SK-N-SH (cell line): ENCODE data around the gene CRHBP. TPM values are rescaled to one million over a fixed set of nuclear protein-coding genes. Genes with fewer than 3 reads are reported as not detected.

Source experiments
- CTCF ChIA-PET: fragments of 300-600, 350-600 bp; formaldehyde crosslinking; extraction: SDS; loops from one replicate; lab custom pipeline; 2021; lab: Yijun Ruan, JAX
- POLR2A ChIA-PET: fragments of 350-600 bp; sonication (Branson Sonifier 250); formaldehyde crosslinking; extraction: SDS; loops from one replicate; lab custom pipeline; 2020; ENCODE audit warnings: antibody characterized with exemption, inconsistent platforms; lab: Yijun Ruan, JAX
- DNase-seq: peaks from one replicate; pipeline ENCODE4 v3.0.0; 2012
- H2AFZ ChIP-seq: fragments of 200-600 bp; sonication (generic); 2 replicates; pipeline ENCODE4 v1.8.1; 2016; ENCODE audit warnings: antibody characterized with exemption, mild to moderate bottlenecking, low read depth
- H3F3A ChIP-seq: fragments of 200-600 bp; sonication (generic); replicated peaks from 2 replicates; pipeline ENCODE3; 2016; ENCODE audit warnings: antibody characterized with exemption, mild to moderate bottlenecking; ENCODE audit not compliant: insufficient read depth
- H3K27ac ChIP-seq, 2 experiments: fragments of 200-500 bp in 1 of 2; fragments of 200-600 bp in 1 of 2; sonication (Bioruptor generic) in 1 of 2; sonication (generic), shearing (Covaris generic) in 1 of 2; 2 replicates each; pipeline versions ENCODE4 v1.5.1 to v1.6.1; 2014 to 2016; ENCODE audit warnings: low read depth in 2 of 2, inconsistent platforms in 1 of 2, low read length in 1 of 2, mild to moderate bottlenecking in 1 of 2, mixed read lengths in 1 of 2
- H3K27me3 ChIP-seq: fragments of 200-600 bp; sonication (generic), shearing (Covaris generic); 2 replicates; pipeline ENCODE4 v1.6.1; 2016; ENCODE audit warnings: mixed run types; ENCODE audit not compliant: insufficient read depth
- H3K36me3 ChIP-seq, 2 experiments: fragments of 200-500 bp in 1 of 2; fragments of 200-600 bp in 1 of 2; sonication (Bioruptor generic) in 1 of 2; sonication (generic) in 1 of 2; replicated peaks in 1 of 2; 2 replicates each; pipeline versions ENCODE3 to v1.5.1; 2014 to 2016; ENCODE audit warnings: low read length in 1 of 2, mild to moderate bottlenecking in 1 of 2; ENCODE audit not compliant: insufficient read depth in 2 of 2, control insufficient read depth in 1 of 2
- H3K4me1 ChIP-seq, 2 experiments: fragments of 200-500 bp in 1 of 2; fragments of 200-600 bp in 1 of 2; sonication (Bioruptor generic) in 1 of 2; sonication (generic), shearing (Covaris generic) in 1 of 2; 2 replicates each; pipeline versions ENCODE4 v1.5.1 to v1.6.1; 2014 to 2016; ENCODE audit warnings: low read depth in 1 of 2, low read length in 1 of 2, mixed run types in 1 of 2; ENCODE audit not compliant: insufficient read depth in 2 of 2, control insufficient read depth in 1 of 2
- H3K4me2 ChIP-seq: fragments of 200-600 bp; sonication (generic), shearing (Covaris generic); 2 replicates; pipeline ENCODE4 v1.6.1; 2017; ENCODE audit warnings: mixed run types
- H3K4me3 ChIP-seq, 2 experiments: fragments of 200-500 bp in 1 of 2; fragments of 200-600 bp in 1 of 2; sonication (Bioruptor generic) in 1 of 2; sonication (generic), shearing (Covaris generic) in 1 of 2; 2 replicates each; pipeline versions ENCODE4 v1.5.1 to v1.8.1; 2014 to 2016; ENCODE audit warnings: low read depth in 2 of 2, inconsistent platforms in 1 of 2, low read length in 1 of 2, mild to moderate bottlenecking in 1 of 2, mixed read lengths in 1 of 2, moderate library complexity in 1 of 2
- H3K79me2 ChIP-seq: fragments of 200-600 bp; sonication (generic); 2 replicates; pipeline ENCODE4 v1.8.1; 2017; ENCODE audit warnings: mild to moderate bottlenecking; ENCODE audit not compliant: insufficient read depth
- H3K9ac ChIP-seq: fragments of 200-600 bp; sonication (generic); 2 replicates; pipeline ENCODE4 v1.6.1; 2017; ENCODE audit warnings: mixed run types
- H3K9me2 ChIP-seq: fragments of 200-600 bp; sonication (generic); 2 replicates; pipeline ENCODE4 v1.6.1; 2017; ENCODE audit warnings: mixed run types
- H3K9me3 ChIP-seq: fragments of 200-600 bp; sonication (generic); 2 replicates; pipeline ENCODE4 v1.6.1; 2017; ENCODE audit warnings: mixed run types, mild to moderate bottlenecking, moderate library complexity
- H4K20me1 ChIP-seq: fragments of 200-600 bp; sonication (generic); 2 replicates; pipeline ENCODE4 v1.6.1; 2017; ENCODE audit warnings: mild to moderate bottlenecking, mixed run types; ENCODE audit not compliant: insufficient read depth
- ELF1 ChIP-seq: IDR thresholded peaks from 2 replicates; pipeline ENCODE4 v1.4.0; 2012
- EP300 ChIP-seq, 2 experiments: IDR thresholded peaks; 2 replicates each; pipeline versions ENCODE4 v1.4.0 to v1.6.1; 2012; ENCODE audit warnings: borderline replicate concordance in 1 of 2, low read depth in 1 of 2, low read length in 1 of 2
- FOSL2 ChIP-seq: IDR thresholded peaks from 2 replicates; pipeline ENCODE4 v1.4.0; 2012; ENCODE audit warnings: low read depth, mild to moderate bottlenecking, moderate library complexity, borderline replicate concordance
- FOXJ3 ChIP-seq: sonication (generic); formaldehyde crosslinking; IDR thresholded peaks from 2 replicates; pipeline ENCODE4 v1.5.1; 2020; ENCODE audit warnings: mild to moderate bottlenecking, missing genetic modification reagents
- FOXM1 ChIP-seq: IDR thresholded peaks from 2 replicates; pipeline ENCODE4 v1.4.0; 2012; ENCODE audit warnings: low read depth, mild to moderate bottlenecking
- GATA2 ChIP-seq: sonication (generic); formaldehyde crosslinking; IDR thresholded peaks from 2 replicates; pipeline ENCODE4 v1.5.0; 2020; ENCODE audit warnings: mild to moderate bottlenecking, missing genetic modification reagents
- MEF2A ChIP-seq: IDR thresholded peaks from 2 replicates; pipeline ENCODE4 v1.4.0; 2012; ENCODE audit warnings: low read depth, borderline replicate concordance
- NFIC ChIP-seq: IDR thresholded peaks from 2 replicates; pipeline ENCODE4 v1.4.0; 2012; ENCODE audit warnings: borderline replicate concordance
- POLR2AphosphoS5 ChIP-seq: IDR thresholded peaks from 2 replicates; pipeline ENCODE4 v1.6.1; 2012; ENCODE audit warnings: low read depth, low read length
- RAD21 ChIP-seq: IDR thresholded peaks from 2 replicates; pipeline ENCODE4 v1.6.1; 2012; ENCODE audit warnings: mild to moderate bottlenecking, low read length
- RCOR1 ChIP-seq: fragments of 150-350 bp; IDR thresholded peaks from 2 replicates; pipeline ENCODE4 v1.6.1; 2017; ENCODE audit warnings: antibody characterized with exemption, low read length
- RFX5 ChIP-seq: IDR thresholded peaks from 2 replicates; pipeline ENCODE4 v1.6.1; 2012; ENCODE audit warnings: mild to moderate bottlenecking, improper control_type of control experiment, low read length
- RXRA ChIP-seq: IDR thresholded peaks from 2 replicates; pipeline ENCODE4 v1.4.0; 2012; ENCODE audit warnings: low read depth, mild to moderate bottlenecking, borderline replicate concordance
- SMC3 ChIP-seq: IDR thresholded peaks from 2 replicates; pipeline ENCODE4 v1.6.1; 2012; ENCODE audit warnings: low read depth, low read length, improper control_type of control experiment
- TCF12 ChIP-seq: IDR thresholded peaks from 2 replicates; pipeline ENCODE4 v1.4.0; 2012
- TEAD4 ChIP-seq: IDR thresholded peaks from 2 replicates; pipeline ENCODE4 v1.4.0; 2012; ENCODE audit warnings: mild to moderate bottlenecking, borderline replicate concordance; ENCODE audit not compliant: insufficient read depth
- WGBS: methylation state at CpG from one replicate; pipeline ENCODE4 v1.1.6; 2017; ENCODE audit warnings: low lambda C conversion rate; 5-methylcytosine and 5-hydroxymethylcytosine counted together
- polyA plus RNA-seq, 3 experiments: library from polyadenylated mRNA; depleted of rRNA; stranded (reverse); fragments of >200 nt; gene quantifications; 2 replicates each; pipeline ENCODE4 v1.2.3, GENCODE V29; 2012
- TF ChIP-seq, protein P1 (sequence below): IDR thresholded peaks from 2 replicates; pipeline ENCODE4 v1.4.0; 2012; ENCODE audit warnings: low read depth, borderline replicate concordance
- TF ChIP-seq, protein P2 (sequence below): fragments of 150-350 bp; IDR thresholded peaks from 2 replicates; pipeline ENCODE4 v1.6.1; 2017; ENCODE audit warnings: antibody characterized with exemption, low read length, low read depth, borderline replicate concordance
- TF ChIP-seq, protein P3 (sequence below): IDR thresholded peaks from 2 replicates; pipeline ENCODE4 v1.4.0; 2012; ENCODE audit warnings: low read depth
- TF ChIP-seq, protein P4 (sequence below): IDR thresholded peaks from 2 replicates; pipeline ENCODE4; 2012

The CRHBP gene
- polyA plus RNA-seq, 1 of the 3 experiments (the other 2 are of a cell fraction): not detected

DNA sequence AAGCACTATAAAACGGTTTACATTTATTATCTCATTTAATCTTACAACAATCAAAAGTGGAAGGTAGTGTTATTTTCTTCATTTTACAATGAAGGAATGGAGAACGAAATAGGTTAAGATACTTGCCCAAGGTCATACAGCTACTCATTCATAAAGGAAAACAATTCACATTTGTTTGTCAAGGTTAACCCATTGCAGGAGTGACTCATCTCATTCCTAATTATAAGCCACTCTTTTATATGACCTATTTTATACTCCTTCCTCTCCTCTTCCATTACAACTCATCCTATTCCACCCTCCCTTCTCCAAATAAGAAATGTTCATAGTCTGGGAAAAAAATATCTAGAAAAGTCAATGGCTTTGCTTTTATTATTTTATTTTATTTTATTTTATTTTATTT lies 29.6 kb downstream of the CRHBP start:
- no peaks in the 10 kb centered on the region for H3K79me2 ChIP-seq
- CTCF ChIA-PET: no interaction called here
- H3K27me3 ChIP-seq: no peaks in the 10 kb centered on the region
- POLR2A ChIA-PET: no interaction called here
- no peak for TF ChIP-seq EP300 (IDR thresholded peaks at IDR 0.05; ENCODE audit: borderline replicate concordance in 1 of 2, low read depth in 1 of 2, low read length in 1 of 2)
- no peak for TF ChIP-seq POLR2AphosphoS5
- TF ChIP-seq, protein P1, sequence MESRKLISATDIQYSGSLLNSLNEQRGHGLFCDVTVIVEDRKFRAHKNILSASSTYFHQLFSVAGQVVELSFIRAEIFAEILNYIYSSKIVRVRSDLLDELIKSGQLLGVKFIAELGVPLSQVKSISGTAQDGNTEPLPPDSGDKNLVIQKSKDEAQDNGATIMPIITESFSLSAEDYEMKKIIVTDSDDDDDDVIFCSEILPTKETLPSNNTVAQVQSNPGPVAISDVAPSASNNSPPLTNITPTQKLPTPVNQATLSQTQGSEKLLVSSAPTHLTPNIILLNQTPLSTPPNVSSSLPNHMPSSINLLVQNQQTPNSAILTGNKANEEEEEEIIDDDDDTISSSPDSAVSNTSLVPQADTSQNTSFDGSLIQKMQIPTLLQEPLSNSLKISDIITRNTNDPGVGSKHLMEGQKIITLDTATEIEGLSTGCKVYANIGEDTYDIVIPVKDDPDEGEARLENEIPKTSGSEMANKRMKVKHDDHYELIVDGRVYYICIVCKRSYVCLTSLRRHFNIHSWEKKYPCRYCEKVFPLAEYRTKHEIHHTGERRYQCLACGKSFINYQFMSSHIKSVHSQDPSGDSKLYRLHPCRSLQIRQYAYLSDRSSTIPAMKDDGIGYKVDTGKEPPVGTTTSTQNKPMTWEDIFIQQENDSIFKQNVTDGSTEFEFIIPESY: no peak
- TF ChIP-seq FOXJ3 (CRISPR knock-in tag): no peak
- TF ChIP-seq, protein P2, sequence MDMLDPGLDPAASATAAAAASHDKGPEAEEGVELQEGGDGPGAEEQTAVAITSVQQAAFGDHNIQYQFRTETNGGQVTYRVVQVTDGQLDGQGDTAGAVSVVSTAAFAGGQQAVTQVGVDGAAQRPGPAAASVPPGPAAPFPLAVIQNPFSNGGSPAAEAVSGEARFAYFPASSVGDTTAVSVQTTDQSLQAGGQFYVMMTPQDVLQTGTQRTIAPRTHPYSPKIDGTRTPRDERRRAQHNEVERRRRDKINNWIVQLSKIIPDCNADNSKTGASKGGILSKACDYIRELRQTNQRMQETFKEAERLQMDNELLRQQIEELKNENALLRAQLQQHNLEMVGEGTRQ: no peak
- TF ChIP-seq, protein P3, sequence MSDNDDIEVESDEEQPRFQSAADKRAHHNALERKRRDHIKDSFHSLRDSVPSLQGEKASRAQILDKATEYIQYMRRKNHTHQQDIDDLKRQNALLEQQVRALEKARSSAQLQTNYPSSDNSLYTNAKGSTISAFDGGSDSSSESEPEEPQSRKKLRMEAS: no peak
- TF ChIP-seq SMC3: no peak
- no peak for TF ChIP-seq GATA2 (CRISPR knock-in tag)
- TF ChIP-seq FOSL2: no peak
- TF ChIP-seq RCOR1: no peak
- TF ChIP-seq RFX5: no peak
- H3K4me2 ChIP-seq: no peak overlapping the region
- H4K20me1 ChIP-seq: no peaks in the 10 kb centered on the region
- no peak overlapping the region for H2AFZ ChIP-seq
- 57% methylated on average over 2 of the region's 2 CpGs for WGBS
- no peaks in the 10 kb centered on the region for H3F3A ChIP-seq
- no peak for DNase-seq
- no peaks in the 10 kb centered on the region; a peak in 1 of 4 replicates for H3K4me1 ChIP-seq
- H3K9ac ChIP-seq: no peak overlapping the region
- H3K27ac ChIP-seq: no peak overlapping the region
- H3K4me3 ChIP-seq: no peak overlapping the region
- H3K9me2 ChIP-seq: no peaks in the 10 kb centered on the region
- H3K9me3 ChIP-seq: no peaks in the 10 kb centered on the region
- no peaks in the 10 kb centered on the region for H3K36me3 ChIP-seq

DNA sequence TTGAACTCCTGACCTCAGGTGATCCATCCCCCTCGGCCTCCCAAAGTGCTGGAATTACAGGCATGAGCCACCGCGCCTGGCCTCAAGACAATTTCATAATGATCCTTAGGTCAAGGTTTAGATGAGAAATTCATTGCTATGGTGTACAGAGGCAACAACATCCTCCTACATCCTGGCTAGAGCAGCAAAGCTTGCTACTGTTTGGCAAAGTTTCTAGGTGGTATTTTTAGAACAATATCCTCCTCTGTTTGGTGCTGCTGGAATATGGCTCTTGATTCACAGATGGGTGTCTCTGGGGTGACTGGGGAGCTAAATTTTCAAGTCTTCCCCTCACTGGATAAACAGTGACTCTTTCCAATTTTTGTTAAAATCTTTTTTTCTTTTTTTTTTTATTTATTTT lies 30.6 kb downstream of the CRHBP start:
- Histone ChIP-seq H3K9me3 (no peaks in the 10 kb centered on the region), H3K27ac (no peak overlapping the region), H3K36me3 (no peaks in the 10 kb centered on the region), H3K9me2 (no peaks in the 10 kb centered on the region), H3K4me1 (no peaks in the 10 kb centered on the region; a peak in 1 of 4 replicates), H4K20me1 (no peaks in the 10 kb centered on the region), H3K27me3 (no peaks in the 10 kb centered on the region), H2AFZ (no peak overlapping the region), H3K79me2 (no peaks in the 10 kb centered on the region), H3K4me3 (no peak overlapping the region), H3F3A (no peaks in the 10 kb centered on the region), H3K4me2 (no peak overlapping the region), H3K9ac (no peak overlapping the region)
- CTCF ChIA-PET: no interaction called here
- POLR2A ChIA-PET: no interaction called here
- TF ChIP-seq MEF2A: no peak
- TF ChIP-seq, protein P4, sequence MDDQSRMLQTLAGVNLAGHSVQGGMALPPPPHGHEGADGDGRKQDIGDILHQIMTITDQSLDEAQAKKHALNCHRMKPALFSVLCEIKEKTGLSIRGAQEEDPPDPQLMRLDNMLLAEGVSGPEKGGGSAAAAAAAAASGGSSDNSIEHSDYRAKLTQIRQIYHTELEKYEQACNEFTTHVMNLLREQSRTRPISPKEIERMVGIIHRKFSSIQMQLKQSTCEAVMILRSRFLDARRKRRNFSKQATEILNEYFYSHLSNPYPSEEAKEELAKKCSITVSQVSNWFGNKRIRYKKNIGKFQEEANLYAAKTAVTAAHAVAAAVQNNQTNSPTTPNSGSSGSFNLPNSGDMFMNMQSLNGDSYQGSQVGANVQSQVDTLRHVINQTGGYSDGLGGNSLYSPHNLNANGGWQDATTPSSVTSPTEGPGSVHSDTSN: no peak
- no peak for TF ChIP-seq TEAD4
- no peak for TF ChIP-seq EP300 (IDR thresholded peaks at IDR 0.05; ENCODE audit: borderline replicate concordance in 1 of 2, low read depth in 1 of 2, low read length in 1 of 2)
- no peak for TF ChIP-seq FOXM1
- no peak for TF ChIP-seq ELF1
- TF ChIP-seq TCF12: no peak
- TF ChIP-seq, protein P1: no peak
- TF ChIP-seq NFIC: no peak
- TF ChIP-seq RXRA: no peak
- no peak for TF ChIP-seq RAD21
- TF ChIP-seq RCOR1: no peak
- WGBS: 92% methylated on average over 3 of the region's 3 CpGs
- DNase-seq: no peak
